HFF-Myc (cell line): ENCODE measurements around the gene CDK8.

Experiments used
- DNase-seq: peaks from one replicate; pipeline ENCODE4 v3.0.0-alpha.2; 2011; ENCODE audit warnings: low read depth; ENCODE audit errors: extremely low read depth
- H3K4me3 ChIP-seq: replicated peaks from 2 replicates; pipeline ENCODE4 v1.5.1; 2011; ENCODE audit warnings: low read depth, mild to moderate bottlenecking, control low read depth, low read length
- TF ChIP-seq, protein P1 (sequence below): IDR thresholded peaks from 2 replicates; pipeline ENCODE4 v1.5.1; 2012; ENCODE audit warnings: mild to moderate bottlenecking, low read depth, low read length, control low read depth; ENCODE audit errors: missing control alignments

Gene CDK8

DNA sequence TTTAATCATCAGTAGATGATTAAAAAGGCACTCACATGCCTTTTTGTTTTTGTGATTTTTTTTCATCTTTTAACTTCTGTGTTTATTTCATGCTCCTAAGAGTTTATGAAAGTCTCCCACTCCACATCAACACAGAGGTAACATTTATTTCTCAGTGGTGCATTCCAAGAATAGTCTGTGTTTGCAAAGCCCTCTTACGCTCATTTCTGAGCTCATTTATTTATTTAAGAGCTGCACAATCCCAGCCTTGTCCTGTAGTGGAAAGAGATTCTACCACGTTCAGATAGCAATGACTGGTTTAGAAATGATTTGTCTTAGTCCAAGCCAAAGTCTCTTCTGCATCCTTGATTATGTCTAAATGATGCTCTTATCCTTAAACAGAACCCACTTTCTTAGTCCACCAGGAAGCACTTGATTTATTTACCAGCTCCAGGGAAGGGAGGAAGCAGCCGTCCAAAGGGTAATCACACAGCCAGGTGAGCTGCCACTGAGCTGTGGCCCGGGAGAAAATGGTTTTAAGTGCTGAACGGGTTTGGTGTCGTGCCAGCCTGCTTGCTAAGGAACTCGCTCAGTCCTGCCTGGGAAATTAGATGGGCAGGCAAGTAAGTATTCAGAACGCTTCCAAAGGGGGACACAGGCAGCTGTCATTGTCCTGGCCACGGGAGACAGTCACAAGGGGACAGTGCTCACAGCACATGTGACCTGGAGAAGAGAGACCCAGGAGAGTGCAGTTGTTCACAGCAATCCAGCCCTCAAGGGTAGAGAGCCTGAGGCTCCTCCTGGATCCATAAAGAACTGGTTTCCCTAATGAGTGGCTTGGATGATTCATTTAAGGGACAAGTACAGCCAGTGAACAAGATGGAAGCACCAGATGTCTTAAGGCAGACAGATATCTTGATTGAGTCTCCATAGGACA is 171.8 kb downstream of the CDK8 start:
- no peak overlapping the region for H3K4me3 ChIP-seq
- DNase-seq, result no peak
- TF ChIP-seq, protein P1, sequence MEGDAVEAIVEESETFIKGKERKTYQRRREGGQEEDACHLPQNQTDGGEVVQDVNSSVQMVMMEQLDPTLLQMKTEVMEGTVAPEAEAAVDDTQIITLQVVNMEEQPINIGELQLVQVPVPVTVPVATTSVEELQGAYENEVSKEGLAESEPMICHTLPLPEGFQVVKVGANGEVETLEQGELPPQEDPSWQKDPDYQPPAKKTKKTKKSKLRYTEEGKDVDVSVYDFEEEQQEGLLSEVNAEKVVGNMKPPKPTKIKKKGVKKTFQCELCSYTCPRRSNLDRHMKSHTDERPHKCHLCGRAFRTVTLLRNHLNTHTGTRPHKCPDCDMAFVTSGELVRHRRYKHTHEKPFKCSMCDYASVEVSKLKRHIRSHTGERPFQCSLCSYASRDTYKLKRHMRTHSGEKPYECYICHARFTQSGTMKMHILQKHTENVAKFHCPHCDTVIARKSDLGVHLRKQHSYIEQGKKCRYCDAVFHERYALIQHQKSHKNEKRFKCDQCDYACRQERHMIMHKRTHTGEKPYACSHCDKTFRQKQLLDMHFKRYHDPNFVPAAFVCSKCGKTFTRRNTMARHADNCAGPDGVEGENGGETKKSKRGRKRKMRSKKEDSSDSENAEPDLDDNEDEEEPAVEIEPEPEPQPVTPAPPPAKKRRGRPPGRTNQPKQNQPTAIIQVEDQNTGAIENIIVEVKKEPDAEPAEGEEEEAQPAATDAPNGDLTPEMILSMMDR, result no peak

DNA sequence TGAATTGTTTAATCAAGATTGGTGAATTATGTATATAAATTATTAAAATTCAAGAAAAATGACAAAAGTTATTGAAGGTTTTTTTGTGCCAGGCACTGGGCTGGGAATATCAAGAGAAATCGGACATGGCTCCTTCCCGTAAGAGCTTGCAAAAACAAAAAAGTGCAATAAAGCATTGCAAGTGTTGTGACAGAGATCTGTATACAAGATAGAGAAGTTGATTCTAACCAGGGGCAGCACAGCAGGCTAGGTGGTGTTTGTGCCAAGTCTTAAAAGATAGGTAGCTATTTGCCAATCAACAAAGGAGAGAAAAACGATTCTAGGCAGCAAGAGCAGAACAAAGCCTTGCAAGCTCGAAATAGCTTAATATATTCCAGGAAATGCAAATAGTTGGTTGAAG is 179.8 kb downstream of the CDK8 start:
- DNase-seq, result no peak
- no peak overlapping the region for H3K4me3 ChIP-seq
- TF ChIP-seq, protein P1, result no peak

DNA sequence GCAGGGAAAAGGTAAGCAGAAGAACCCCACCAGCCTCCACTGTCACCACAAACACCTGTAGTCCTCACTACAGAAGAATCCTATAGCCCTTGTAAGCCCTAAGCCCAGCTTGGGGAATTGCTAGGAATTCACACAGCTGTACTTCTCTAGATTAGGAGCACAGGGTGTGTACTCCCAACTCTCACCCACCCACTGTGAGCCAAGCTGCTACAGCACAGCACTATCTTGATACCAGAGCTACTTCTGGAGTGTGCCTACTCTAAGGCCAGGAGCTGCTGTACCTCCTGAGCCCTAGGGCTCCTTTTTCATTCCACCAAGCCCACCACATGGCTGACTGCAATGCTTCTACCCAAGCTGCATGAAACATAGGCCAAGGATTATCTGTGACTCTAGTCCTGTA is 181.2 kb downstream of the CDK8 start:
- DNase-seq, result no peak
- H3K4me3 ChIP-seq, result no peak overlapping the region
- TF ChIP-seq, protein P1, result no peak

DNA sequence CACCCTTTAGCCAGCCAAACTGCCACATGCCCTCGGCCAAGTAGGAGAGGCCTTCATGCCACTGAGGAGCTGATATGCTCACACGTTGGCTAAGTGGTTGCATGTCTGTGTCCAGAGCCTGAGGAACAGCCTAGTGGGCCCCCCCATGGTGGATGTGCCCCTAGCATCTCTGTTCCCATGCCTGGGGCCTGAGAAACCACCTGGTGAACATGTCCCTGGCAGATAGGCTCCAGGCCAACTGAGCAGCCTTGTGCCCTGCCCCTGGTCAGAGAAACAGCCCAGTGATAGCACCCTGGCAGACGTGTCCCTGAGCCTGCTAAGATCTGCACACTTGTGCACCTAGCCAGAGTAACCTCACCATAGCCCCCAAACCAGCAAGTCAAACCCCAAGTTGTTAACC is 181.7 kb downstream of the CDK8 start:
- H3K4me3 ChIP-seq, result no peak overlapping the region
- DNase-seq, result no peak
- TF ChIP-seq, protein P1, result no peak

DNA sequence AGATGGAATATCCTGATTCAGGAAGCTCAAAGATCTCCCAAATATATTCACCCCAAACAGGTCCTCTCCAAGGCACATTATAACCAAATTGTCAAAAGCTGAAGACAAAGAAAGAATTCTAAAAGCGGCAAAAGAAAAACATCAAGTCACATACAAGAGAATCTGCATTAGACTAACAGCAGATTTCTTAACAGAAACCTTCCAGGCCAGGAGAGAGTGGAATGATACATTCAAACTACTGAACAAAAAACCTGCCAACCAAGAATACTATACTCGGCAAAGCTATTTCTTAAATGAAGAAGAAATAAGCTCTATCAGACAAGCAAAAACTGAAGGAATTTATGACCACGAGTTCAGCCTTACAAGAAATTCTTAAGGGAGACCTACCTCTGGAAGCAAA is 183.0 kb downstream of the CDK8 start:
- no peak for DNase-seq
- H3K4me3 ChIP-seq, result no peak overlapping the region
- TF ChIP-seq, protein P1, result no peak

DNA sequence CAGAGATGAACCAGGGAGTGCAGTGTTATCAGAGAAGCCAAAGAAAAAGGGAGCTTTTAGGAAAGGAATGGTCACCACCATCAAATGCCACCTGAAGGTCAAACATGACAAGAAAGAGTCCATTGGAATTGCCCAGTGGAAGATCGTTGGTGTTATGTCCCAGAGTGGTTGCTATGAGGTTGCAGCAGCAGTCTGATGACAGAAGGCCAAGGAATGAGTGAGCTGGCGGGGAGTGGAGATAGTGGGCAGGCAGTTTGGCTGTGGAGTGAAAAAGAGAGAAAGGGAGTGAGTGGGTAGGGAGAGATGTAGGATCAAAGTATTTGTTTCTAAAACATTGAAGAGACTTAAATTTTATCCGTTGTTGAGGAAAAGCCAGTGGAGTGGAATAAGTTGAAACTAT is 186.2 kb downstream of the CDK8 start:
- no peak for DNase-seq
- H3K4me3 ChIP-seq, result no peak overlapping the region

More for the DNA sequence above, 186.2 kb downstream of the CDK8 start:
- TF ChIP-seq, protein P1, result no peak
